PC-9 (cell line): Measurements from ENCODE around the gene SLC6A3. TPM values are rescaled to one million over a fixed set of nuclear protein-coding genes. Genes with fewer than 3 reads are reported as not detected.

Experiments
- BruUV-seq: library from RNA; stranded (reverse); fragments of 400-500 nt; replicated peaks from 2 replicates; lab custom pipeline; 2021; lab: Mats Ljungman, UMichigan
- CTCF ChIA-PET: fragments of 300-600 bp; sonication (Branson Sonifier 250); formaldehyde crosslinking; loops from one replicate; lab custom pipeline; 2022; ENCODE audit warnings: antibody characterized with exemption; lab: Charles Lee
- POLR2A ChIA-PET: fragments of 300-600 bp; sonication (Branson Sonifier 250); formaldehyde crosslinking; loops from one replicate; lab custom pipeline; 2022; ENCODE audit warnings: antibody characterized with exemption; ENCODE audit not compliant: unreplicated experiment; lab: Charles Lee
- DNase-seq, 2 experiments: peaks; one replicate each; pipeline versions ENCODE4 v3.0.0 to v3.0.0-alpha.2; 2015 to 2022; ENCODE audit warnings: mixed read lengths in 1 of 2
- H2AFZ ChIP-seq: fragments of 200-600 bp; sonication (generic); 2 replicates; pipeline ENCODE4 v1.8.1; 2017; ENCODE audit warnings: antibody characterized with exemption
- H3F3A ChIP-seq: fragments of 200-600 bp; sonication (generic); 2 replicates; pipeline ENCODE4 v1.8.1; 2017; ENCODE audit warnings: antibody characterized with exemption, mild to moderate bottlenecking, low read depth; ENCODE audit not compliant: insufficient read depth
- H3K27ac ChIP-seq: fragments of 200-600 bp; sonication (generic); 2 replicates; pipeline ENCODE4 v1.6.1; 2016; ENCODE audit warnings: mixed run types
- H3K27me3 ChIP-seq: fragments of 200-600 bp; sonication (generic); 2 replicates; pipeline ENCODE4 v1.6.1; 2016; ENCODE audit warnings: low read depth, mixed run types; ENCODE audit not compliant: insufficient read depth
- H3K36me3 ChIP-seq: fragments of 200-600 bp; sonication (generic); 2 replicates; pipeline ENCODE4 v1.6.1; 2016; ENCODE audit warnings: low read depth, mixed run types
- H3K4me1 ChIP-seq: fragments of 200-600 bp; sonication (generic); replicated peaks from 2 replicates; pipeline ENCODE4 v1.6.1; 2016; ENCODE audit warnings: mixed run types; ENCODE audit not compliant: insufficient read depth
- H3K4me2 ChIP-seq: fragments of 200-600 bp; sonication (generic); 2 replicates; pipeline ENCODE4 v1.6.1; 2017; ENCODE audit warnings: mixed run types
- H3K4me3 ChIP-seq: fragments of 200-600 bp; sonication (generic); 2 replicates; pipeline ENCODE4 v1.6.1; 2016; ENCODE audit warnings: mixed run types
- H3K79me2 ChIP-seq: fragments of 200-600 bp; sonication (generic); 2 replicates; pipeline ENCODE4 v1.6.1; 2017; ENCODE audit warnings: low read depth, mixed run types
- H3K9me2 ChIP-seq: fragments of 200-600 bp; sonication (generic); 2 replicates; pipeline ENCODE4 v1.8.1; 2017; ENCODE audit warnings: mild to moderate bottlenecking; ENCODE audit not compliant: insufficient read depth
- H3K9me3 ChIP-seq: fragments of 200-600 bp; sonication (generic); 2 replicates; pipeline ENCODE4 v1.8.1; 2016; ENCODE audit warnings: low read depth; ENCODE audit not compliant: insufficient read depth
- H4K20me1 ChIP-seq: fragments of 200-600 bp; sonication (generic); 2 replicates; pipeline ENCODE4 v1.8.1; 2017; ENCODE audit not compliant: insufficient read depth
- CTCF ChIP-seq: fragments of 200-600 bp; sonication (generic); conservative IDR thresholded peaks from 2 replicates; pipeline ENCODE4 v1.6.1; 2017; ENCODE audit warnings: mixed run types, antibody characterized with exemption, mild to moderate bottlenecking, moderate library complexity
- EZH2 ChIP-seq: fragments of 200-600 bp; sonication (generic); IDR thresholded peaks from 2 replicates; pipeline ENCODE4 v1.8.0; 2017; ENCODE audit warnings: antibody characterized with exemption, low read depth
- intact Hi-C: fragments of 100-400 bp; cut with micrococcal nuclease; formaldehyde crosslinking; loops from one replicate; pipeline ENCODE4 v1.10.0; 2022; ENCODE audit not compliant: unreplicated experiment
- total RNA-seq: library from RNA; stranded (reverse); gene quantifications from 2 replicates; pipeline ENCODE4 v1.2.3, GENCODE V29; 2021

SLC6A3 gene
- total RNA-seq, 1 experiment from 2014 or later: not detected

GRCh38 chr5:1356873-1357787, 88.1 kb downstream of the SLC6A3 start:
- Histone ChIP-seq H3K27ac (no peak overlapping the region), H3K9me3 (no peaks in the 10 kb centered on the region), H3K4me1 (no peaks in the 10 kb centered on the region), H3K4me2 (no peak overlapping the region), H3K79me2 (no peaks in the 10 kb centered on the region), H2AFZ (no peak overlapping the region), H3K4me3 (no peak overlapping the region), H3K9me2 (no peaks in the 10 kb centered on the region), H3K36me3 (no peaks in the 10 kb centered on the region), H3K27me3 (peaks cover 100% of the 10 kb centered on the region), H4K20me1 (no peaks in the 10 kb centered on the region), H3F3A (no peaks in the 10 kb centered on the region; the same call in 1 of the 2 replicates)
- BruUV-seq: no TSS peak
- TF ChIP-seq EZH2 (0 out of 2 replicates have a peak, but pooled peaks have one; percentile 17), CTCF (no peak)
- no peak for DNase-seq
- intact Hi-C loops: no loop called here
- ChIA-PET CTCF (no interaction called here), POLR2A (no interaction called here)

GRCh38 chr5:1354576-1354975, 90.7 kb downstream of the SLC6A3 start:
- POLR2A ChIA-PET: interaction anchor here (0.5 to 0.7 kb wide), 2 partner anchors 146 to 958 kb away, joined by 3 read pairs; no protein-coding TSS in a partner anchor
- TF ChIP-seq CTCF (no peak), EZH2 (no peak)
- H3K9me3 ChIP-seq: no peaks in the 10 kb centered on the region
- H3K27ac ChIP-seq: no peak overlapping the region
- no peaks in the 10 kb centered on the region for H4K20me1 ChIP-seq
- H3K4me2 ChIP-seq: no peak overlapping the region
- H3K79me2 ChIP-seq: no peaks in the 10 kb centered on the region
- intact Hi-C loops: no loop called here
- no peak overlapping the region for H3K4me3 ChIP-seq
- H3K27me3 ChIP-seq: peaks cover 90% of the 10 kb centered on the region
- no peak overlapping the region for H2AFZ ChIP-seq
- DNase-seq: no peak
- no peaks in the 10 kb centered on the region for H3K9me2 ChIP-seq
- no peaks in the 10 kb centered on the region; the same call in 1 of the 2 replicates for H3F3A ChIP-seq
- H3K36me3 ChIP-seq: no peaks in the 10 kb centered on the region
- BruUV-seq: no TSS peak
- H3K4me1 ChIP-seq: no peaks in the 10 kb centered on the region
- CTCF ChIA-PET: no interaction called here

GRCh38 chr5:1352231-1353219, 92.7 kb downstream of the SLC6A3 start:
- intact Hi-C loops: no loop called here
- no peaks in the 10 kb centered on the region for H3K4me1 ChIP-seq
- no peaks in the 10 kb centered on the region for H3K9me3 ChIP-seq
- TF ChIP-seq EZH2 (no peak), CTCF (no peak)
- H3K27me3 ChIP-seq: peaks cover 69% of the 10 kb centered on the region
- no peak for DNase-seq
- ChIA-PET CTCF (interaction anchor here (0.7 kb wide), 1 partner anchor 8 kb away, joined by 20 read pairs; no protein-coding TSS in a partner anchor), POLR2A (no interaction called here)
- H3K79me2 ChIP-seq: no peaks in the 10 kb centered on the region
- no peaks in the 10 kb centered on the region for H4K20me1 ChIP-seq
- no peaks in the 10 kb centered on the region; the same call in 1 of the 2 replicates for H3F3A ChIP-seq
- no TSS peak for BruUV-seq
- no peak overlapping the region for H2AFZ ChIP-seq
- no peaks in the 10 kb centered on the region for H3K36me3 ChIP-seq
- no peaks in the 10 kb centered on the region for H3K9me2 ChIP-seq
- H3K4me2 ChIP-seq: no peak overlapping the region
- H3K27ac ChIP-seq: no peak overlapping the region
- H3K4me3 ChIP-seq: no peak overlapping the region
